K562 (cell line): ENCODE results near the gene C2. TPM values are rescaled to one million over a fixed set of nuclear protein-coding genes. Genes with fewer than 3 reads are reported as not detected.

ENCODE experiments used
- CHD7 ChIP-seq: fragments of 200-600 bp; sonication (generic); IDR thresholded peaks from one replicate; pipeline ENCODE4 v1.6.1; 2012; ENCODE audit warnings: mild to moderate bottlenecking, low read depth, low read length, inconsistent platforms
- polyA plus RNA-seq, 8 experiments: library from polyadenylated mRNA; depleted of rRNA in 4 of 8; stranded (reverse) in 5 of 8; unstranded in 3 of 8; fragments of >200 nt; fragmentation: Nextera tagmentation in 2 of 8; fragmentation: Illumina TruSeq in 1 of 8; extraction: Ambion mirVana in 2 of 8; extraction: Trizol in 1 of 8; gene quantifications; 2 replicates each; pipeline versions ENCODE4 v1.2.1 to v1.2.3, GENCODE V29; 2011 to 2014; ENCODE audit warnings: inconsistent platforms in 1 of 8, missing spikeins in 1 of 8
- total RNA-seq, 7 experiments: library from RNA; depleted of rRNA in 6 of 7; stranded (reverse); fragments of >200 nt in 6 of 7; fragmentation: Illumina TruSeq in 2 of 7; extraction: Trizol in 2 of 7; gene quantifications; 2 replicates each; pipeline versions ENCODE4 v1.2.1 to v1.2.3, GENCODE V29; 2011 to 2021; ENCODE audit warnings: low replicate concordance in 1 of 7

C2 gene
- total and polyA plus RNA-seq, 9 of the 15 experiments (the other 6 are each of a cell fraction or from before 2014, with no cell fraction given): 0.05 to 1.1 (median 0.39) TPM; not detected in 1

- no peak for TF ChIP-seq CHD7
- TF ChIP-seq, all 486 proteins: peak for 100
These were observed 42.4 kb downstream of the C2 start (continued) for GRCh38 chr6:31969712-31970603.
